Osteoblast (primary cell): Measurements from ENCODE around the gene GNAT3. TPM values are rescaled to one million over a fixed set of nuclear protein-coding genes. Genes with fewer than 3 reads are reported as not detected.

Source experiments
- DNase-seq: peaks from one replicate; pipeline ENCODE4 v3.0.0; 2011; ENCODE audit warnings: low spot score, mixed read lengths; ENCODE audit not compliant: insufficient read length; ENCODE audit errors: missing footprints
- H2AFZ ChIP-seq: 2 replicates; pipeline ENCODE4 v1.6.0; 2011; ENCODE audit warnings: mild to moderate bottlenecking, low read length
- H3K27ac ChIP-seq: 2 replicates; pipeline ENCODE4 v1.5.1; 2011; ENCODE audit warnings: mild to moderate bottlenecking, low read depth, low read length, moderate library complexity
- H3K27me3 ChIP-seq: 2 replicates; pipeline ENCODE4 v1.6.0; 2012; ENCODE audit warnings: mild to moderate bottlenecking, control low read depth, inconsistent platforms, low read length, moderate library complexity; ENCODE audit not compliant: insufficient read depth
- H3K36me3 ChIP-seq: 2 replicates; pipeline ENCODE4 v1.5.1; 2011; ENCODE audit warnings: mild to moderate bottlenecking, low read length, control low read depth, moderate library complexity; ENCODE audit not compliant: insufficient read depth
- H3K4me1 ChIP-seq: 2 replicates; pipeline ENCODE4 v1.5.1; 2011; ENCODE audit warnings: mild to moderate bottlenecking, low read length, control low read depth, moderate library complexity; ENCODE audit not compliant: insufficient read depth
- H3K4me2 ChIP-seq: 2 replicates; pipeline ENCODE4 v1.6.0; 2011; ENCODE audit warnings: mild to moderate bottlenecking, low read length; ENCODE audit not compliant: insufficient read depth
- H3K4me3 ChIP-seq: fragments of 200-600 bp; sonication (generic); 3 replicates; pipeline ENCODE4 v1.5.1; 2012; ENCODE audit warnings: mild to moderate bottlenecking, low read length, inconsistent platforms; ENCODE audit not compliant: insufficient read depth
- H3K79me2 ChIP-seq: 2 replicates; pipeline ENCODE4 v1.6.0; 2012; ENCODE audit warnings: mild to moderate bottlenecking, low read length, control low read depth, inconsistent platforms; ENCODE audit not compliant: insufficient read depth
- H3K9me3 ChIP-seq: 2 replicates; pipeline ENCODE4 v1.5.1; 2011; ENCODE audit warnings: low read depth, low read length, control low read depth
- H4K20me1 ChIP-seq: 2 replicates; pipeline ENCODE4 v1.6.0; 2012; ENCODE audit warnings: mild to moderate bottlenecking, low read length, control low read depth; ENCODE audit not compliant: insufficient read depth
- total RNA-seq: library from RNA; depleted of rRNA; stranded (reverse); fragments of >200 nt; gene quantifications from 2 replicates; pipeline ENCODE4 v1.2.3, GENCODE V29; 2012
- TF ChIP-seq, protein P1 (sequence below): IDR thresholded peaks from 2 replicates; pipeline ENCODE4 v1.5.1; 2011; ENCODE audit warnings: mild to moderate bottlenecking, low read depth, low read length, moderate library complexity; ENCODE audit errors: extremely low read depth

GNAT3 gene
- total RNA-seq, 1 donor: not detected

GRCh38 chr7:80536426-80536825, 24.6 kb upstream of the GNAT3 start:
- H3K4me3 ChIP-seq: no peak overlapping the region
- no peak for DNase-seq
- no peaks in the 10 kb centered on the region for H3K79me2 ChIP-seq
- H2AFZ ChIP-seq: no peak overlapping the region
- H3K4me1 ChIP-seq: peaks cover 7% of the 10 kb centered on the region
- no peak overlapping the region for H3K27ac ChIP-seq
- no peaks in the 10 kb centered on the region for H3K36me3 ChIP-seq
- no peaks in the 10 kb centered on the region for H4K20me1 ChIP-seq
- no peaks in the 10 kb centered on the region for H3K9me3 ChIP-seq
- TF ChIP-seq, protein P1, sequence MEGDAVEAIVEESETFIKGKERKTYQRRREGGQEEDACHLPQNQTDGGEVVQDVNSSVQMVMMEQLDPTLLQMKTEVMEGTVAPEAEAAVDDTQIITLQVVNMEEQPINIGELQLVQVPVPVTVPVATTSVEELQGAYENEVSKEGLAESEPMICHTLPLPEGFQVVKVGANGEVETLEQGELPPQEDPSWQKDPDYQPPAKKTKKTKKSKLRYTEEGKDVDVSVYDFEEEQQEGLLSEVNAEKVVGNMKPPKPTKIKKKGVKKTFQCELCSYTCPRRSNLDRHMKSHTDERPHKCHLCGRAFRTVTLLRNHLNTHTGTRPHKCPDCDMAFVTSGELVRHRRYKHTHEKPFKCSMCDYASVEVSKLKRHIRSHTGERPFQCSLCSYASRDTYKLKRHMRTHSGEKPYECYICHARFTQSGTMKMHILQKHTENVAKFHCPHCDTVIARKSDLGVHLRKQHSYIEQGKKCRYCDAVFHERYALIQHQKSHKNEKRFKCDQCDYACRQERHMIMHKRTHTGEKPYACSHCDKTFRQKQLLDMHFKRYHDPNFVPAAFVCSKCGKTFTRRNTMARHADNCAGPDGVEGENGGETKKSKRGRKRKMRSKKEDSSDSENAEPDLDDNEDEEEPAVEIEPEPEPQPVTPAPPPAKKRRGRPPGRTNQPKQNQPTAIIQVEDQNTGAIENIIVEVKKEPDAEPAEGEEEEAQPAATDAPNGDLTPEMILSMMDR: no peak
- H3K4me2 ChIP-seq: no peak overlapping the region
- H3K27me3 ChIP-seq: no peaks in the 10 kb centered on the region

- Histone ChIP-seq H2AFZ (peak overlapping the region; percentile 44), H3K36me3 (no peaks in the 10 kb centered on the region), H3K79me2 (no peaks in the 10 kb centered on the region), H3K9me3 (no peaks in the 10 kb centered on the region), H3K4me3 (no peak overlapping the region), H4K20me1 (no peaks in the 10 kb centered on the region), H3K4me2 (no peak overlapping the region), H3K4me1 (peaks cover 14% of the 10 kb centered on the region), H3K27me3 (no peaks in the 10 kb centered on the region), H3K27ac (no peak overlapping the region)
- TF ChIP-seq, protein P1: no peak
- DNase-seq: no peak
Observed at GRCh38 chr7:80533287-80533686, 21.4 kb upstream of the GNAT3 start.

GRCh38 chr7:80532153-80532552, 20.3 kb upstream of the GNAT3 start:
- H3K4me1 ChIP-seq: peaks cover 14% of the 10 kb centered on the region
- DNase-seq: no peak
- H3K9me3 ChIP-seq: no peaks in the 10 kb centered on the region
- TF ChIP-seq, protein P1: no peak
- no peak overlapping the region for H3K27ac ChIP-seq
- no peak overlapping the region for H3K4me3 ChIP-seq
- no peak overlapping the region for H3K4me2 ChIP-seq
- no peaks in the 10 kb centered on the region for H4K20me1 ChIP-seq
- H3K36me3 ChIP-seq: no peaks in the 10 kb centered on the region
- no peak overlapping the region for H2AFZ ChIP-seq
- H3K79me2 ChIP-seq: no peaks in the 10 kb centered on the region
- no peaks in the 10 kb centered on the region for H3K27me3 ChIP-seq

- Histone ChIP-seq H3K27ac (no peak overlapping the region), H3K4me3 (no peak overlapping the region), H3K4me1 (peaks cover 14% of the 10 kb centered on the region), H3K36me3 (no peaks in the 10 kb centered on the region), H3K27me3 (no peaks in the 10 kb centered on the region), H3K9me3 (no peaks in the 10 kb centered on the region), H4K20me1 (no peaks in the 10 kb centered on the region), H3K79me2 (no peaks in the 10 kb centered on the region), H2AFZ (no peak overlapping the region), H3K4me2 (no peak overlapping the region)
- no peak for DNase-seq
- TF ChIP-seq, protein P1: no peak
Observed at GRCh38 chr7:80530136-80530535, 18.3 kb upstream of the GNAT3 start.
